ENCODE measurements around the gene DNAH17. TPM values are rescaled to one million over a fixed set of nuclear protein-coding genes. Genes with fewer than 3 reads are reported as not detected.

The DNAH17 gene
- total RNA-seq, 1 experiment from 2014 or later: 0.11 TPM

DNA sequence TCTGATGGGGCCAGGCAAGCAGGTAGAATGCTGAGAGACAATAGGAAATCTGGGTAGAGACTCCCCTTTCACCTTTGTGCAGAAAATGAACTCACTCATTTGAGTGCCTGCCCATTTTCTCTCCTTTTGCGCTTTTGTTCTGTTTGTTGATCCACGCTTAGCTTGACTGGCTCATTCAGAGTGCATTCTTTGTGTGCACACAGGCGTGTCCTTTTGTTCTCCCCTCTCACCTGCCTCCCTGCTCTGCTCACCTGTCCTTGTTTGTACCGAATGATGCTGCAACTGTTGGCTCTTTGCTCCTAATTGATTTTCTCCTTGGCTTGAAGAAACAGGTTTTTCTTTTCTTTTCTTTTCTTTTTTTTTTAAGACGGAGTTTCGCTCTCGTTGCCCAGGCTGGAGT lies 183.0 kb downstream of the DNAH17 start:
- intact Hi-C loops (cut with micrococcal nuclease; ENCODE audit: unreplicated experiment): no loop called here
- H3K27me3 ChIP-seq (replicated peaks; ENCODE audit: insufficient read depth, low read depth, low read length, poor library complexity): no peaks in the 10 kb centered on the region
- H3K4me1 ChIP-seq (ENCODE audit: insufficient read depth, low read length, poor library complexity, severe bottlenecking): no peaks in the 10 kb centered on the region
- peaks cover 20% of the 10 kb centered on the region for H3K36me3 ChIP-seq (ENCODE audit: insufficient read depth, low read length, poor library complexity, severe bottlenecking)
- no peak overlapping the region for H3K4me3 ChIP-seq (ENCODE audit: low read depth, low read length, poor library complexity, severe bottlenecking)
- TF ChIP-seq, protein P1, sequence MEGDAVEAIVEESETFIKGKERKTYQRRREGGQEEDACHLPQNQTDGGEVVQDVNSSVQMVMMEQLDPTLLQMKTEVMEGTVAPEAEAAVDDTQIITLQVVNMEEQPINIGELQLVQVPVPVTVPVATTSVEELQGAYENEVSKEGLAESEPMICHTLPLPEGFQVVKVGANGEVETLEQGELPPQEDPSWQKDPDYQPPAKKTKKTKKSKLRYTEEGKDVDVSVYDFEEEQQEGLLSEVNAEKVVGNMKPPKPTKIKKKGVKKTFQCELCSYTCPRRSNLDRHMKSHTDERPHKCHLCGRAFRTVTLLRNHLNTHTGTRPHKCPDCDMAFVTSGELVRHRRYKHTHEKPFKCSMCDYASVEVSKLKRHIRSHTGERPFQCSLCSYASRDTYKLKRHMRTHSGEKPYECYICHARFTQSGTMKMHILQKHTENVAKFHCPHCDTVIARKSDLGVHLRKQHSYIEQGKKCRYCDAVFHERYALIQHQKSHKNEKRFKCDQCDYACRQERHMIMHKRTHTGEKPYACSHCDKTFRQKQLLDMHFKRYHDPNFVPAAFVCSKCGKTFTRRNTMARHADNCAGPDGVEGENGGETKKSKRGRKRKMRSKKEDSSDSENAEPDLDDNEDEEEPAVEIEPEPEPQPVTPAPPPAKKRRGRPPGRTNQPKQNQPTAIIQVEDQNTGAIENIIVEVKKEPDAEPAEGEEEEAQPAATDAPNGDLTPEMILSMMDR (conservative IDR thresholded peaks at IDR 0.05; ENCODE audit: low read depth, low read length): no peak
- no peak for TF ChIP-seq EZH2 (IDR thresholded peaks at IDR 0.05; ENCODE audit: borderline replicate concordance, low read depth, low read length, poor library complexity, severe bottlenecking)
- no peaks in the 10 kb centered on the region for H3K9me3 ChIP-seq (ENCODE audit: low read depth, low read length, poor library complexity, severe bottlenecking)
- H3K27ac ChIP-seq (ENCODE audit: low read depth, low read length, poor library complexity, severe bottlenecking): no peak overlapping the region
- POLR2A ChIA-PET (ENCODE audit: low non-redundant PET): no interaction called here
- no peak for DNase-seq (ENCODE audit: low spot score)
- BruUV-seq (replicated peaks): no TSS peak
- CTCF ChIA-PET: no interaction called here

DNA sequence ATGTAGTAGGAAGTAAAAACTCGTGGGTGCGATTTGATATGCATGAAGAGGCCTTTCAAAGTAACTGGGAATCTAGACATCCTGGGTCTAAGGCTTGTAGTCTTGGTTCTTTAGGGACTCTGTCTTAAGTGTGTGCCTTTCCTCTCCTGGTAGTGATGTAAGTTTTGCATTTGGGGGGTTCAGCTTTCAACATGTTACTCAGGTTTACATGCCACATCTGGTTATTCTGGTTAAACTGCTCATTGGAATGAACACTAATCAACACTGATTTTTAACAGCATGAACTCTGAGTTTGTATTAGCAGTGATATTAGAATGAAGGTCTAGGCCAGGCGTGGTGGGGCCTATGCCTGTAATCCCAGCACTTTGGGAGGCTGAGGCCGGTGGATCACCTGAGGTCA lies 183.6 kb downstream of the DNAH17 start:
- intact Hi-C loops (cut with micrococcal nuclease; ENCODE audit: unreplicated experiment): no loop called here
- TF ChIP-seq EZH2 (IDR thresholded peaks at IDR 0.05; ENCODE audit: borderline replicate concordance, low read depth, low read length, poor library complexity, severe bottlenecking): no peak
- POLR2A ChIA-PET (ENCODE audit: low non-redundant PET): no interaction called here
- H3K4me1 ChIP-seq (ENCODE audit: insufficient read depth, low read length, poor library complexity, severe bottlenecking): no peaks in the 10 kb centered on the region
- no peak for DNase-seq (ENCODE audit: low spot score)
- no peaks in the 10 kb centered on the region for H3K27me3 ChIP-seq (replicated peaks; ENCODE audit: insufficient read depth, low read depth, low read length, poor library complexity)
- no peak overlapping the region for H3K27ac ChIP-seq (ENCODE audit: low read depth, low read length, poor library complexity, severe bottlenecking)
- no peak overlapping the region for H3K4me3 ChIP-seq (ENCODE audit: low read depth, low read length, poor library complexity, severe bottlenecking)
- peaks cover 15% of the 10 kb centered on the region for H3K36me3 ChIP-seq (ENCODE audit: insufficient read depth, low read length, poor library complexity, severe bottlenecking)
- CTCF ChIA-PET: no interaction called here
- no TSS peak for BruUV-seq (replicated peaks)
- no peaks in the 10 kb centered on the region for H3K9me3 ChIP-seq (ENCODE audit: low read depth, low read length, poor library complexity, severe bottlenecking)

DNA sequence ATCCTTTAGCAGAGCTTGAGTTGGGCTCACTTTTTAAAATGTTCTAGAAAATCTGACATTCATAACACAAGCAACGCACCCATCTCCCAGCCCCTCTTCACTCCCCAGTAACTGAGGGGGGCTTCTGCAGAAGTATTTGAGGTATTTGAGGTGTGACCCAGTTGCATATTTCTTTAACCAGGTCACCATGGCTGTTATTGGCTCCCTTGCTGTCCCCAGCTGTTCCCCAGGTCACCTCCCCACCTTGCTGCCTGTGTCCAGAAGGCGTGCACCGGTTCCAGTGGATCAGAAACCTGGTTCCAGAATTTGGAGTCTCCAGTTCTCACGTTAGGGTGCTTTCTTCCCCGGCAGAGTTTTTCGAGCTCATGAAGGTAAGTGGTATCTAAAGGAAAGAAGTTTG lies 184.9 kb downstream of the DNAH17 start:
- Histone ChIP-seq H3K4me1 (ENCODE audit: insufficient read depth, low read length, poor library complexity, severe bottlenecking) (no peaks in the 10 kb centered on the region), H3K27ac (ENCODE audit: low read depth, low read length, poor library complexity, severe bottlenecking) (no peak overlapping the region), H3K27me3 (replicated peaks; ENCODE audit: insufficient read depth, low read depth, low read length, poor library complexity) (no peaks in the 10 kb centered on the region), H3K4me3 (ENCODE audit: low read depth, low read length, poor library complexity, severe bottlenecking) (no peak overlapping the region), H3K36me3 (ENCODE audit: insufficient read depth, low read length, poor library complexity, severe bottlenecking) (peaks cover 6% of the 10 kb centered on the region), H3K9me3 (ENCODE audit: low read depth, low read length, poor library complexity, severe bottlenecking) (no peaks in the 10 kb centered on the region)
- no peak for TF ChIP-seq EZH2 (IDR thresholded peaks at IDR 0.05; ENCODE audit: borderline replicate concordance, low read depth, low read length, poor library complexity, severe bottlenecking)
- TF ChIP-seq, protein P1 (conservative IDR thresholded peaks at IDR 0.05; ENCODE audit: low read depth, low read length): no peak
- no TSS peak for BruUV-seq (replicated peaks)
- ChIA-PET POLR2A (ENCODE audit: low non-redundant PET) (no interaction called here), CTCF (no interaction called here)
- intact Hi-C loops (cut with micrococcal nuclease; ENCODE audit: unreplicated experiment): no loop called here
- DNase-seq (ENCODE audit: low spot score): no peak

DNA sequence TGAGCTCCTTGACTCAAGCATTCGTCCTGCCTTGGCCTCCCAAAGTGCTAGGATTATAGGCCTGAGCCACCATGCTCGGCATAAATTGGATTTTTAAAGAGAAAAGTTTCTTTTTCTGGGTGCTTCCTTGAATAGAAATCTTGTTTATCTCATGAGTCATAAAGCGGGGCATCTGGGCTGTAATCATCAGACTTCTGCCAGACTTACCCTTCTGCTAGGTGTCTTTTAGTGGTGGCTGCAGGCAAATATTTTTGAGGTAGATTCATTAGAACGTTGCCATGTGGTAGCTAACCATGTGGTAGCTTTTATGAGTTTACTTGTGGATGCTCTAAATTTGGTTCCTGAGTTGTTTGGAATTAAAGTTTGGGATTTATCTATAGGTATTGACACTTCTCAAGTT lies 185.4 kb downstream of the DNAH17 start:
- H3K27ac ChIP-seq (ENCODE audit: low read depth, low read length, poor library complexity, severe bottlenecking): no peak overlapping the region
- BruUV-seq (replicated peaks): no TSS peak

More for the DNA sequence above, 185.4 kb downstream of the DNAH17 start:
- DNase-seq (ENCODE audit: low spot score): no peak
- TF ChIP-seq, protein P1 (conservative IDR thresholded peaks at IDR 0.05; ENCODE audit: low read depth, low read length): no peak
- no peak for TF ChIP-seq EZH2 (IDR thresholded peaks at IDR 0.05; ENCODE audit: borderline replicate concordance, low read depth, low read length, poor library complexity, severe bottlenecking)
- H3K4me1 ChIP-seq (ENCODE audit: insufficient read depth, low read length, poor library complexity, severe bottlenecking): no peaks in the 10 kb centered on the region
- H3K9me3 ChIP-seq (ENCODE audit: low read depth, low read length, poor library complexity, severe bottlenecking): no peaks in the 10 kb centered on the region
- peaks cover 6% of the 10 kb centered on the region for H3K36me3 ChIP-seq (ENCODE audit: insufficient read depth, low read length, poor library complexity, severe bottlenecking)
- CTCF ChIA-PET: no interaction called here
- H3K4me3 ChIP-seq (ENCODE audit: low read depth, low read length, poor library complexity, severe bottlenecking): no peak overlapping the region
- POLR2A ChIA-PET (ENCODE audit: low non-redundant PET): no interaction called here
- intact Hi-C loops (cut with micrococcal nuclease; ENCODE audit: unreplicated experiment): no loop called here
- H3K27me3 ChIP-seq (replicated peaks; ENCODE audit: insufficient read depth, low read depth, low read length, poor library complexity): no peaks in the 10 kb centered on the region
